DND-41 (cell line): ENCODE measurements around the gene TEKT3.

Source experiments
- CTCF ChIP-seq: IDR thresholded peaks from 2 replicates; pipeline ENCODE4 v1.5.1; 2012; ENCODE audit warnings: borderline replicate concordance, low read length, moderate library complexity, mild to moderate bottlenecking; ENCODE audit not compliant: poor library complexity, severe bottlenecking; ENCODE audit errors: extremely low read depth
- EZH2 ChIP-seq: IDR thresholded peaks from 3 replicates; pipeline ENCODE4 v1.6.1; 2012; ENCODE audit warnings: borderline replicate concordance, low read depth, mild to moderate bottlenecking, moderate library complexity, low read length, inconsistent platforms; ENCODE audit not compliant: severe bottlenecking

GRCh38 chr17:15368600-15368999 lies 27.2 kb upstream of the TEKT3 start:
- TF ChIP-seq CTCF (no peak), EZH2 (no peak)
